Measurements from ENCODE around the gene IRF7.

DNA sequence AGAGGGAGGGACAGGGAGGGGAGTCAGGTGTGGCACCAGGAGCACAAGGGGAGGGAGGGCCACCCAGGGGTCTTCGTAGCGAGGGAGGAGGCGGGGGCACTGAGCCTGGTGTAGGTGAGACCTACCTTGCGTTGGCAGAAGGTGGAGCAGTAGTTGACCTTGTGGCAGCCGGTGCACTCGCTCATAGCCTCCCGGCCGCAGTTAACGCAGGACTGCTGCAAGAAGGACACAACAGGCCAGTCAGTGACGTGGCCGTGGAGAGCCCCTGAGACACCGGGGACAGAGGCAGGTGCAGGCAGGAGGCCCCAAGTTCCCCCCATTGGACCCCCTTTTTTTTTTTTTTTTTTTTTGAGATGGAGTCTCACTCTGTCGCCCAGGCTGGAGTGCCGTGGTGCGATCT, 38.1 kb upstream of the IRF7 start:
- TF ChIP-seq, protein P1, sequence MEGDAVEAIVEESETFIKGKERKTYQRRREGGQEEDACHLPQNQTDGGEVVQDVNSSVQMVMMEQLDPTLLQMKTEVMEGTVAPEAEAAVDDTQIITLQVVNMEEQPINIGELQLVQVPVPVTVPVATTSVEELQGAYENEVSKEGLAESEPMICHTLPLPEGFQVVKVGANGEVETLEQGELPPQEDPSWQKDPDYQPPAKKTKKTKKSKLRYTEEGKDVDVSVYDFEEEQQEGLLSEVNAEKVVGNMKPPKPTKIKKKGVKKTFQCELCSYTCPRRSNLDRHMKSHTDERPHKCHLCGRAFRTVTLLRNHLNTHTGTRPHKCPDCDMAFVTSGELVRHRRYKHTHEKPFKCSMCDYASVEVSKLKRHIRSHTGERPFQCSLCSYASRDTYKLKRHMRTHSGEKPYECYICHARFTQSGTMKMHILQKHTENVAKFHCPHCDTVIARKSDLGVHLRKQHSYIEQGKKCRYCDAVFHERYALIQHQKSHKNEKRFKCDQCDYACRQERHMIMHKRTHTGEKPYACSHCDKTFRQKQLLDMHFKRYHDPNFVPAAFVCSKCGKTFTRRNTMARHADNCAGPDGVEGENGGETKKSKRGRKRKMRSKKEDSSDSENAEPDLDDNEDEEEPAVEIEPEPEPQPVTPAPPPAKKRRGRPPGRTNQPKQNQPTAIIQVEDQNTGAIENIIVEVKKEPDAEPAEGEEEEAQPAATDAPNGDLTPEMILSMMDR (IDR thresholded peaks at IDR 0.05) = no peak
- TF ChIP-seq POLR2A (IDR thresholded peaks at IDR 0.05) = no peak

Data from breast epithelium (tissue), 3 donors.